Measurements from ENCODE around the gene SSR1. TPM values are rescaled to one million over a fixed set of nuclear protein-coding genes. Genes with fewer than 3 reads are reported as not detected.

The SSR1 gene
- total RNA-seq, 4 donors from 2014 or later, result 56.0 to 79.0 (median 63.0) TPM

GRCh38 chr6:7228662-7229375 lies 84.2 kb downstream of the SSR1 start:
- no peak for ATAC-seq (ENCODE audit: low FRiP score)
- TF ChIP-seq, protein P1, sequence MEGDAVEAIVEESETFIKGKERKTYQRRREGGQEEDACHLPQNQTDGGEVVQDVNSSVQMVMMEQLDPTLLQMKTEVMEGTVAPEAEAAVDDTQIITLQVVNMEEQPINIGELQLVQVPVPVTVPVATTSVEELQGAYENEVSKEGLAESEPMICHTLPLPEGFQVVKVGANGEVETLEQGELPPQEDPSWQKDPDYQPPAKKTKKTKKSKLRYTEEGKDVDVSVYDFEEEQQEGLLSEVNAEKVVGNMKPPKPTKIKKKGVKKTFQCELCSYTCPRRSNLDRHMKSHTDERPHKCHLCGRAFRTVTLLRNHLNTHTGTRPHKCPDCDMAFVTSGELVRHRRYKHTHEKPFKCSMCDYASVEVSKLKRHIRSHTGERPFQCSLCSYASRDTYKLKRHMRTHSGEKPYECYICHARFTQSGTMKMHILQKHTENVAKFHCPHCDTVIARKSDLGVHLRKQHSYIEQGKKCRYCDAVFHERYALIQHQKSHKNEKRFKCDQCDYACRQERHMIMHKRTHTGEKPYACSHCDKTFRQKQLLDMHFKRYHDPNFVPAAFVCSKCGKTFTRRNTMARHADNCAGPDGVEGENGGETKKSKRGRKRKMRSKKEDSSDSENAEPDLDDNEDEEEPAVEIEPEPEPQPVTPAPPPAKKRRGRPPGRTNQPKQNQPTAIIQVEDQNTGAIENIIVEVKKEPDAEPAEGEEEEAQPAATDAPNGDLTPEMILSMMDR (IDR thresholded peaks at IDR 0.05), result no peak
- no peak for DNase-seq (ENCODE audit: low spot score)

DNA sequence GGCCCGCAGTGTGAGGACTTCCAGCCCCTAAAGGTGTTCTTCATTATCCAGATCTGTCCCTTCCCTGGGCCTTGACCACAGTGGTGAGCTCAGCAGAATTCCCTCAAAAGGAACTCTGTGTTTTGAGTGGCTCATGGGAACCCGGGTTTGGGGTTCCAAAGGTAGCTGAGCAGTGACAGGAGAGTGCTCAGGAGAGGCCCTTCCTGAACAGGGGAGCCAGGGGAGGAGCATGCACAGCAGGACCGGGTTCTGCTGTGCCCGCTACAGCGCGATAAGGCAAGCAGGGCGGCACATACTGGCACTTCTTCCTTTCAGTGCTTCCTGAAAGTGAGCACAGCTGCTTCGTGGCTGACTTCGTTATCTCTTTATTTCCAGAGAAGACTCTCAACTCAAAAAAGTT lies 88.3 kb downstream of the SSR1 start:
- ATAC-seq (ENCODE audit: low FRiP score) (no peak), DNase-seq (ENCODE audit: low spot score) (no peak)
- TF ChIP-seq, protein P1 (IDR thresholded peaks at IDR 0.05), result no peak

- TF ChIP-seq, protein P1 (IDR thresholded peaks at IDR 0.05), result no peak
- DNase-seq (ENCODE audit: low spot score) (no peak), ATAC-seq (ENCODE audit: low FRiP score) (no peak)
Observed at GRCh38 chr6:7222197-7222596, 90.8 kb downstream of the SSR1 start.

- TF ChIP-seq, protein P1 (IDR thresholded peaks at IDR 0.05), result no peak
- ATAC-seq (ENCODE audit: low FRiP score) (peak; percentile 40), DNase-seq (ENCODE audit: low spot score) (no peak)
Observed at GRCh38 chr6:7219310-7219709, 93.7 kb downstream of the SSR1 start.

DNA sequence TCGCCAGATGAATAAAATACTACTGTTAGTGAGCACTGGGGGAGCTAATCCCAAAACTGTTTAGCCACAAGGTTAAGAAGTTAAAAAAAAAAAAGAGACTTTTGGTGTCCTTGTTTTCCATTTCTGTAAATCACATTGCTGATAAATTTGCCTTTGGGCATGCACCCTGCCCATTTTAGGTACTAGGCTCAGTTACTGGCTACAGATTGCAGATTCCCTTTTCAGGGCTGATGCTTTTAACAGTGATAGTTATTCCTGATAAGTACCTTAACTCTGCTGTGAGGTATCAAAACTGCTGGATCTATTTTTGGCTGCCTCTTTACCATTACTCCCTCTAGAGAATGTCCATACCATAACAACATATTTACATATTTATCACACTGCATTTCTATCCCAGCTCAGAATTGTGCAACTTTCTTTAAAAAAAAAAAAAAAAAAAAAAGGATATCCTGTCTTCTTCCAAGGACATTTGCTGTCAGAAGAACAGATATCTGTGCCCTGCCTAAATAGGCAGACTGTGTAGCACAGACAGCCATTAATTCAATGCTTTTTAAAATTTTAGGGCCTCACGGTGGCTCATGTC lies 94.5 kb downstream of the SSR1 start:
- DNase-seq (ENCODE audit: low spot score) (no peak), ATAC-seq (ENCODE audit: low FRiP score) (no peak)
- TF ChIP-seq, protein P1 (IDR thresholded peaks at IDR 0.05), result no peak

Other genes starting within 250 kb of the SSR1 start
- gene RREB1, start 205.2 kb downstream of the SSR1 start, total RNA-seq, result 10 to 100 TPM; 24.9 to 48.1 (median 40.6) TPM
- gene CAGE1, start 76.5 kb upstream of the SSR1 start, total RNA-seq, result not detected
- gene RIOK1, start 76.6 kb upstream of the SSR1 start, total RNA-seq, result 10 to 100 TPM; 18.1 to 44.8 (median 23.7) TPM
- gene DSP, start 228.5 kb upstream of the SSR1 start, total RNA-seq, result 10 to 100 TPM in 3 of 4 donors, 1 to 10 TPM in 1; 6.6 to 47.9 (median 25.5) TPM